Fibroblast of gingiva (primary cell): Measurements from ENCODE around the gene BTG2.
"Not testable (repeated sequence)": the region's sequence is repeated elsewhere in the genome, so short reads cannot be mapped to it uniquely, and the experiment has no call there.

Experiments
- DNase-seq: peaks from one replicate; pipeline ENCODE4 v3.0.0-alpha.2; 2011; ENCODE audit warnings: low read depth

BTG2 gene, protein sequence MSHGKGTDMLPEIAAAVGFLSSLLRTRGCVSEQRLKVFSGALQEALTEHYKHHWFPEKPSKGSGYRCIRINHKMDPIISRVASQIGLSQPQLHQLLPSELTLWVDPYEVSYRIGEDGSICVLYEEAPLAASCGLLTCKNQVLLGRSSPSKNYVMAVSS

DNA sequence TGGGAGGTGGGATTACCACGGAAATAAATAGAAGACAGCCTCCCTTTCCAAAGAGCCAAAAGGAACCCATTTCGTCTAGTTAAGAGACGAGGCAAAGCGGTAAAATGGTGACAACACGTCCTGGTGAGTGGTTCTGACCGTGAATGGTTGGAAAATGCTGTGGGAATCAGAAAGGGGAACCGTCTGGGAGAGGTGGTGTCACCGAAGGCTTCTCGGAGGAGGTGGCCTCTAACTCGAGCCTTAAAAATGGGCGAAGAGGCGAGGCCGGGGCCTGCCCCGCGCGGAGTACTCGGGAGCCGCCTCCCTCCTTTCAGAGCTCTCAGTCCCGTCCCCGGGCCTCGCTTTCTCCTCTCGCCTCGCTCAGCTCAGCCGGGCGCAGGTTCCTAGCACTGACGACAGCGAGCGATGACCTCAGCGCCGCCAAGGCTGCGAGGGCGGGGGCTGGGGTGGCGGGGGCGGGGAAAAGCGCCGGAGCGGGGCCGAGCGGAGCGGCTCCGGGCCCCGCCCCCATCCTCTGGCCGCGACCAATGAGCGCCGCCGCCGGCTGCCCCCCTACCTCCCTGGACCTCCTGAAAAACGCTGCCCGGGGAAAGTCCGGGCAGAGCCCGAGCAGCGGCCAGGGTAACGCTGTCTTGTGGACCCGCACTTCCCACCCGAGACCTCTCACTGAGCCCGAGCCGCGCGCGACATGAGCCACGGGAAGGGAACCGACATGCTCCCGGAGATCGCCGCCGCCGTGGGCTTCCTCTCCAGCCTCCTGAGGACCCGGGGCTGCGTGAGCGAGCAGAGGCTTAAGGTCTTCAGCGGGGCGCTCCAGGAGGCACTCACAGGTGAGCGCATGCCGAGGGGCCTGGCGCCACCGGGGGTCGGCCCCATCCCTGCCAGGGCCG lies at the start of gene BTG2:
BTG2 (plus strand) TSS at position 601 of the 890 bp plus-strand sequence; CDS start at position 689, 88 bp downstream.
- peak; percentile 85 for DNase-seq

DNA sequence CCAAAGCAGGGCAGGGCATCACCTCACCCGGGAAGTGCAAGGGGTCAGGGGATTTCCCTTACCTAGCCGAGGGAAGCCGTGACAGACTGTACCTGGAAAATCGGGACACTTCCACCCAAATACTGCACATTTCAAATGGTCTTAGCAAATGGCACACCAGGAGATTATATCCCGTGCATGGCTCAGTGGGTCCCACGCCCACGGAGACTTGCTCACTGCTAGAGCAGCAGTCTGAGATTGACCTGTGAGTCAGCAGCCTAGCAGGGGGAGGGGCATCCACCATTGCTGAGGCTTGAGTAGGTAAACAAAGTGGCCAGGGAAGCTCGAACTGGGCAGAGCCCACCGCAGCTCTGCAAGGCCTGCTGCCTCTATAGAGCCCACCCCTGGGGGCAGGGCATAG lies 48.7 kb upstream of the BTG2 start:
- not testable (repeated sequence) for DNase-seq

- no peak for DNase-seq
Observed at GRCh38 chr1:203263496-203263895, 41.8 kb upstream of the BTG2 start.

- DNase-seq, result no peak
Observed at GRCh38 chr1:203264052-203264501, 41.2 kb upstream of the BTG2 start.

DNA sequence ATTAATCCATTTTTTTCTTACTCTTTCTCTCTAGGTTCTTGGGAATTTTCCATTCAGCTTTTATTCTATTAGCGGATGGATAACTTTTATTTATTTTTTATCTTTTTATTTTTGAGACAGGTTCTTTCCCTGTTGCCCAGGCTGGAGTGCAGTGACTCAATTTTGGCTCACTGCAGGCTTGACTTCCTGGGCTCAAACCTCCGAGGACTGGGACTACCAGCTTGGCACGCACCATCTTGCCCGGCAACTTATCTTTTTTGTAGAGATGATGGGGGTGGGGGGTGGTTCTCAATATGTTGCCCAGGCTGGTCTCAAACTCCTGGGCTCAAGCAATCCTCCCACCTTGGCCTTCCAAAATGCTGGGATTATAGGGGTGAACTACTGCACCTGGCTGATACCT lies 39.8 kb upstream of the BTG2 start:
- no peak for DNase-seq

DNA sequence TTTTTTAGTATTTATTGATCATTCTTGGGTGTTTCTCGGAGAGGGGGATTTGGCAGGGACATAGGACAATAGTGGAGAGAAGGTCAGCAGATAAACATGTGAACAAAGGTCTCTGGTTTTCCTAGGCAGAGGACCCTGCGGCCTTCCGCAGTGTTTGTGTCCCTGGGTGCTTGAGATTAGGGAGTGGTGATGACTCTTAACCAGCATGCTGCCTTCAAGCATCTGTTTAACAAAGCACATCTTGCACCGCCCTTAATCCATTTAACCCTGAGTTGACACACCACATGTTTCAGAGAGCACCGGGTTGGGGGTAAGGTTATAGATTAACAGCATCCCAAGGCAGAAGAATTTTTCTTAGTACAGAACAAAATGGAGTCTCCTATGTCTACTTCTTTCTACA lies 39.2 kb upstream of the BTG2 start:
- not testable (repeated sequence) for DNase-seq

- DNase-seq, result peak; percentile 83
Observed at GRCh38 chr1:203267347-203267846, 37.9 kb upstream of the BTG2 start.

DNA sequence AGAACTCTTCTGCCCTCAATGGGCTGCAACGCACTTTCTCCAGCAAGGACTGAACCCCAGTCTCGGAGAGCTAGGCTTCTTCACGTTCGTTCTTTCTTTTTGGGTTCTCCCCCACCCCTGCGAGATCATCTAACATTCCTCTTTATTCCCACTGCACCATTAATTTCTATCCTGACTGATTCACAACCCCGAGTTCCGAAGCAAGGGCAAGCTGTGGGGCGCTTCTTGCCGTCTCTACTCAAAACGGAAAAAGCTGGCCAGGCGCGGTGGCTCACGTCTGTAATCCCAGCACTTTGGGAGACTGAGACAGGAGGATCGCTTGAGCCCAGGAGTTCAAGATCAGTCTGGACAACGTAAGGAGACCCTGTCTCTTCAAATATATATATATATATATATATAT lies 37.4 kb upstream of the BTG2 start:
- no peak for DNase-seq

DNA sequence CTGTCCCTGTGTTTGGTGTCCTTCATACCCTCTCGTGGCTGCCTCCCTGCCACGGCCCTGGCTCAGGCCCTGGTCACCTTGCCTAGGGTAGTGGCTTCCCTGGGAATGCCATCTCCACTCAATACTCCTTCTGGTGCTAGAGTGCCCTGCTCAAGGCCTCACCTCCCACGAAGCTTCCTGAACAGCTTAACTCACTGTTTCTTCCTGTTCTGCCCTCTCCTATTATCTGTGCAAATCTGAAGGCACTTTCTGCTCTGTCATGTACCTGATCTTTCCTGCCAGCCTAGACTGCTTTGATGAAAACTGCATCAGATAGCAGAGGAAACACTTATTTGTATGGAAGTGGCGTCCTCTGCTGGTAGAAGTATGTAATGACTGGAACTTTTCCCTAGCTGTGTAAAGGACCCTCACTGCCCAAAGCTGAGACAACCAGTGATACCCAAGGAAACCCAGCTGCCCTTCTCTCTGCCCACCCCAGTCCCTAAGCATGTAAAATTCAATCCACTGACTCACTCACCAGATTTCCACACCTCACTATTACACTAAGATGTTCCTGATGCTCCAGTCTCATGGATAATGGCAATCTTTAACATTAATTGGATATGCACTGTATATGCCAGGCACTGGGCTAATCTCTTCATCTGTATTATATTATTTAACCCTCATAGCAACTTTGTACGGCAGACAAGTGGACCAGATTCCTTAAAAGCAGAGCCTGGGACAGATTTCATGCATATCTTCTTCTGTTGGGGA lies 36.2 kb upstream of the BTG2 start:
- DNase-seq, result peak; percentile 53

DNA sequence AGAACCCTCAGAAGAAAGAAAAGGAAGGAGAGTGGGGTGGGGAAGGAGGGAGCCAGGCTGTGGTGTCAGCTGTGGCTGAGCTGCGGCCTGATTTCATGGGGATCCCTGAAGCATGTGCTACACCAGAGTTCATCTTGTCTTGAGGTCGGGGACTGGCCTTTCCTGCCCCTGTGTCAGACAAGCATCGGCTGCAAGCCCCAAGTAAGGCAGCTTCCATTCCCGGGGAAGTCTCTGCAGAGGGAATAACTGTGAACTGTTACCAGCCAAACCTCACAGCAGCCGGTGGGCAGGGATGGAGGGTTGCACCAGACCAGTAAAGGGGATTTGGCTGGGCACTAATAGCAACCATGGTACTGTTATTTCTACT lies 35.7 kb upstream of the BTG2 start:
- DNase-seq, result no peak

DNA sequence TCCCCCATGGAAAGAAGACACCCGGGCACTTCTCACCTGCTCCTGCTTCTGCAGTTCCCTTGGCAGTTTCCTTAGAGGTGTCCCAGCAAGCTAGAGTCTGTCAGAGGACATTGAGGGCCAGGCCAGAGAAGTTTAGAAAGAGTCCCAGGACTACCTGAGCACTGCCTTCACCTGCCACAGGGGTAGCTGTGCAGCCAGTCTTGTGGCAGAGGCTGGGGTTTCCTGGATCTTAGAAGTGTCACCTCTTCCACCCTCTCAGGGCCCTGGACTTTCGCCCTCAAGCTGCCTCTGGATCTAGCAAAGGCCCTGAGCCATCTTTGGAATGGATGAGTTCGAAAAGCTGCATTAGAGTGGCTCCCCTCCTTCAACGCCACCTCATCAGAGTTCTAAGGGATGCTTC lies 34.9 kb upstream of the BTG2 start:
- no peak for DNase-seq

DNA sequence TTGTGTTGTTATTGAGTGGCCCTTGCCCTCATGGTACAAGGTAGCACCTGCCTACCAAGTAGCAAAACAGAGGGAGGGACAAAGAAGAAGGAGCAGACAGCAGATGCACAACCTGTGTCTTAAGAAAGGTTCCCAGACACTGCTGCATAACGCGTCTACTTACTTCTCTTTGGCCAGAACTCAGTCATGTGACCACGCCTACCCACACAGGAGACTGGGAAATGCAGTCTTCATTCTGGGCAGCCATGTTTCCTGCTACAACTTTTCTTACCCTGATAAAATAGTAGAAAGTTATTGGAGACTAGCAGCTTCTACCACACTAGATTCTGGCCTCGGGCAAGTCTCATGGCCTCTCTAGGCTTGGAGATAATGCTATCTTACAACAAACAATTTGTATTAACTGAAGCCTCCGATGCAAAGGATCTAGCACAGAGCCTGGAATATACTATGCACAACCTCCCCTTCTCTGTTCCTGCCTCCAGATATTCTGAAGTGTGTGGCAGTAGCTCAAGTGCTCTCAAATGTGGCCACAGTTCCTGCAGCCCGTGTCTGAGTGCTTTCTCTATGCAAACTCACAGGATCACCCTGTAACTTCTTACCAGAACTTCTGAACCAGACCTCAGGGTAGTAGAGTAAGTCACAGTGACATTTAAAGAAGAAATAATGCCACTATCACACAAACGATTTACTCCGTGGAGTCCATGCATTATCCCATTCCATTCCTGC lies 34.1 kb upstream of the BTG2 start:
- peak; percentile 56 for DNase-seq

- DNase-seq, result no peak
Observed at GRCh38 chr1:203271962-203272632, 33.2 kb upstream of the BTG2 start.

DNA sequence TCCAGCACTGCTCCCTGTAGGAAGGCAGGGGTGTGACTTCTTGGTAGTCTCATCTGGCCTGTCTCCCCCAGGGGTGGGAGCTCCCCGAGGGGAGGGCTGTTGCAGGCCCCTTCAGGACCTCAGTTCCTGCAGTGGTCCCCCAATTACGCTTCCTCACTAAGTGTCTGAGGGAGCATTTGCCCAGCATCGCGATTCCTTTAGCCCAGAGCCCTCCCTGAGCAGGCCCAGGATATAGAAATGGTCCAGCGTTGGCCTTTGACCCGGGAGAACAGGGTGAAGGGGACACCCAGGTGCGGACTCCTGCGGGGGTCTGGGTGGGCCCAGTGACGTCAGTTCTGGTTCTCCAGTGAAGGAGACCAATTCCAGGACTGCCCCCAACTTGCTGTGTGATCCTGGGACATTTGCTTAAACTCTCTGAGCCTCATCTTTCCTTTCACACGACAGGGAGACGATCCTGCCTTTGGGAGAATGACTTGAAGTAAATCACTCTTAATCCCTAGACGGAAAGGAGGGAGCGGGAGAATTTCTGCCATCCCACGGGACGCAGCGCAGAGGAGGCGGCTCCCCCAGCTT lies 32.6 kb upstream of the BTG2 start:
- no peak for DNase-seq

DNA sequence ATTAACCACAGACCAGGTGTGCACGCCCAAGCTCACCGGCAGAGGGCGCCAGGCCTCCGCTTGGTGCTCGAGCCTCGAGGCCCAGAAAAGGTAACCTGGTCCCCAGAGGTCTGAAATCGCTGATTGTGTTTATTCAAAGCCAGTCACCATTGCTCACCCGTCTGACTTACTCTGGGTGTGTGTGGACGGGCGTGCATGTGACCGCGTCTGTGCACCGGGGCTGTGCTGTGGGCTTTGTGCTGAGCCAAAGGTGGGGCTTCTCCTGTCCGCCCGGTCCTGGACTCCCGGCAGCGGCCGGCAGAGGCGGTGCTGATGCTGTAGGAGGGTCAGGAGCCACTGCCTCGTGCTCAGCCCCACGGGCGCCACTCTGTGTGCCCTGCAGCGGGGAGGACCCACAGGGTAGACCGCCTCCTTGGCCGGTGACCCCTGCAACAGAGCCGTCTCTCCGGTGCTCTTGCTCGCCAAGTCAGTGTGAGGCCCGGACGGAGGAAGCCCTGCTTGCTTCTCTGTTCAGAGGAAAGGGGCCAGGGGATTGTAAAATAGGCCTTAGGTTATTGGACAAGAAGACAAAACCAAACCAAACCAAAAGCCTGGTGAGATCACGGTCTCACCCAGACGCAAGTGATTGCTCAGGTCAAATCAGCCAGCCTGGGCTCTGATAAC lies 32.0 kb upstream of the BTG2 start:
- DNase-seq, result peak; percentile 41

- DNase-seq, result no peak
Observed at GRCh38 chr1:203273869-203274602, 31.3 kb upstream of the BTG2 start.

DNA sequence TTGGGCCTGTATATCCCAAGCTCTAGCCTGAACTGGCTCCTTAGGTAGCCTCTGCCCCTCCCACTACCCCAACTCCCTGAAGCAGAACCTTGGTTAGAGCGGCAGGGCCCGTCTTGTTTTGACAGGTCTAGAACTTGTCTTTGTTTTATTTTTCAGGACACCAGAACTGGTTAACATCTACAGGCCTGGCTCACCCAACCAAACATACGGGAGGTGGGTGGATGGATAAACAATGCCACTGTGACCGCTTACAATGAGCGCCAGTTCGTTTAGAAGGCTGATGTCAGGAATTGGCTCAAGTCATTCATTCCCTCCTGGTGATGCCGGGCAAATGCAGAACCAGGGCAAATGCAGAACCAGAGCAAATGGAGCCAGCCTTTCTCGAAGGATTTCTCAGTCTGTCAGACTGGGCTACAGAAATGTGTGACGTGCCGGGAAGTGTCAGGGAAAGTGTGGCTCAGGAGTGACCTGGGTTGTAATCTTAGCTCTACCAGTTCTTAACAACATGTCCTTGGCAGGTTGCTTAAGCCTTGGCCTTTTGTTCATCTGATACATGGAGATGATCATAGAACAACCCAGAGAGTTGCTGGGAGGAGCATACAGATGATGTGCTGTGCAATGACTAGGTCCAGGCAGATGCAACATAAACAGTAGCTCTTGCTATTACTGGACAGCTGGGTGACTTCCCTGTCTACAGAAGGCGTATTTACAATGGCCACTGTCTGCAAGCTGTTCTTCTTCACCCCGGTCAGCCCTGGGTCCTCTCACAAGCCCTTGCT lies 30.5 kb upstream of the BTG2 start:
- peak; percentile 52 for DNase-seq

GRCh38 chr1:203275656-203276272 lies 29.6 kb upstream of the BTG2 start:
- no peak for DNase-seq

DNA sequence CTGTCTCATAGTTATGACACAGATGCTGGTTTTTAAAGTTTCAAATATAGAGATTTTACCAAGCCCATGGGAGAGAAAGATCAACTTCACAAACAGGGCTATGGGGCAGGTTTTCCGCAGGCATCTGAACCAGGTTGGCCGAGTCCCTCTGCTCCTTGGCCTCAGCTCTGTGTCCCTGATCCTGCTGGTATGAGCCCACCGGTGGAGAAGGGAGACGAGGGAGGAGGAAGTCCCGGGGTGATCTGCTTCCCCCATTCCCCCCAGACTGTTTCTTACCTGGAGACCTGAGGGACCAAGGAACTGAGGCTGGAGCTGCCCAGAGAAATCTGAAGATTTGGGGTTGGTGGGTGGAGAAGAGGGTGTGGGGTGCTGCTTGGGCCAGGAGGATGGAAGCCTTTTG lies 28.9 kb upstream of the BTG2 start:
- DNase-seq, result no peak
